GM12864 (cell line): ENCODE measurements around the gene DUSP7.

Source experiments
- DNase-seq: peaks from one replicate; pipeline ENCODE4 v3.0.0-alpha.2; 2011; ENCODE audit warnings: low read depth
- H3K4me3 ChIP-seq: 2 replicates; pipeline ENCODE4 v1.5.1; 2011; ENCODE audit warnings: mild to moderate bottlenecking, low read depth, low read length, control low read depth
- TF ChIP-seq, protein P1 (sequence below): IDR thresholded peaks from 2 replicates; pipeline ENCODE4 v1.5.1; 2011; ENCODE audit warnings: low read depth, mild to moderate bottlenecking, moderate library complexity, low read length, control low read depth, inconsistent platforms; ENCODE audit errors: missing control alignments

Gene DUSP7

DNA sequence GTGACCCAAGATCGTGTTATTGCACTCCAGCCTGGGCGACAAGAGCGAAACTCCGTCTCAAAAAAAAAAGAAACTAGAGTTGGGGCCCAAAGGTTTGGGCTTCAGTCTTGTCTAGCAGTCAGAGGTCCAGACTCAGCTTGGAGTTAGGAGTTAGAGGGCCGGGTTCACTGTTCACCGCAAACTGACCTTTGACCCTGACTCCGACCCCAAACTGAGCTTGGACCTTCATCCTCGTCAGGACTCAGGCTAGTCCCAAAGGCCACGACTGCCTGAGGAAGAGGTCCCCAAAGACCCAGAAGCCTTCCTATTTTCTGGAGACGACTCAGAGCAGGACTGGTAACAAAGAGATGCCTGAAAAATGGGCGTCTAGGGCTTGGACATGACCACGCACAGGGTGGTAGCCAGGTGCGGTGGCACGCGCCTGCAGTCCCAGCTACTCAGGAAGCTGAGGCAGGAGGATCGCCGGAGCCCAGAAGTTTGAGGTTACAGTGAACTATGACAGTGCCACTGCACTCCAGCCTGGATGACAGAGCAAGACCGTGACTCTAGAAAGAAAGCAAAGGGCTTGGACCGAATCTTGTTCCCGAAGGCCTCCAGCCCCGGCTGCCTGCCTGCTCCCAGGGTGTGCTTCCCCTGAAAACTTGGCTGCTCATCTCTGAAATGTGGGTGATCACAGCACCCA, 37.9 kb downstream of the DUSP7 start:
- TF ChIP-seq, protein P1, sequence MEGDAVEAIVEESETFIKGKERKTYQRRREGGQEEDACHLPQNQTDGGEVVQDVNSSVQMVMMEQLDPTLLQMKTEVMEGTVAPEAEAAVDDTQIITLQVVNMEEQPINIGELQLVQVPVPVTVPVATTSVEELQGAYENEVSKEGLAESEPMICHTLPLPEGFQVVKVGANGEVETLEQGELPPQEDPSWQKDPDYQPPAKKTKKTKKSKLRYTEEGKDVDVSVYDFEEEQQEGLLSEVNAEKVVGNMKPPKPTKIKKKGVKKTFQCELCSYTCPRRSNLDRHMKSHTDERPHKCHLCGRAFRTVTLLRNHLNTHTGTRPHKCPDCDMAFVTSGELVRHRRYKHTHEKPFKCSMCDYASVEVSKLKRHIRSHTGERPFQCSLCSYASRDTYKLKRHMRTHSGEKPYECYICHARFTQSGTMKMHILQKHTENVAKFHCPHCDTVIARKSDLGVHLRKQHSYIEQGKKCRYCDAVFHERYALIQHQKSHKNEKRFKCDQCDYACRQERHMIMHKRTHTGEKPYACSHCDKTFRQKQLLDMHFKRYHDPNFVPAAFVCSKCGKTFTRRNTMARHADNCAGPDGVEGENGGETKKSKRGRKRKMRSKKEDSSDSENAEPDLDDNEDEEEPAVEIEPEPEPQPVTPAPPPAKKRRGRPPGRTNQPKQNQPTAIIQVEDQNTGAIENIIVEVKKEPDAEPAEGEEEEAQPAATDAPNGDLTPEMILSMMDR: no peak
- no peak overlapping the region for H3K4me3 ChIP-seq
- no peak for DNase-seq

DNA sequence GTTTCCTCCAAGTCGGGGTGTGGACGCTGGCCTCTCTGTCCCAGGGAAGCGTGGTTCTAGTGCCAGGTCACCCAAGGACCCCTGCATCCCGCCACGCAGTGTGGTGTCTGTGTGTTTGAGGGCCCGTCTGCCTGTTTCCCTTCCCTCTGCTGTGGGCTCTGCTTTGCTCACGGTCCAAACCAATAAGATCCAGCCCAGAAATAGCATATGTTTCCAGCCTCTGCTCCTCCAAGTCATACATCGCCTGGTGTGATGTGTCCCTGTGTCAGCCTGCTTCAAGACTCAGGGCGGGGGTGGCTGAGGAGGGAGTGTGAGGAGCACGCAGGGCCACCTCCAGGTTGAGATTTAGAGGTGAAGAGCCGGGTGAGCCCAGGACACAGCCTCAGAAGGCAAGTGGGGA, 38.8 kb downstream of the DUSP7 start:
- TF ChIP-seq, protein P1: no peak
- DNase-seq: no peak
- no peak overlapping the region for H3K4me3 ChIP-seq

DNA sequence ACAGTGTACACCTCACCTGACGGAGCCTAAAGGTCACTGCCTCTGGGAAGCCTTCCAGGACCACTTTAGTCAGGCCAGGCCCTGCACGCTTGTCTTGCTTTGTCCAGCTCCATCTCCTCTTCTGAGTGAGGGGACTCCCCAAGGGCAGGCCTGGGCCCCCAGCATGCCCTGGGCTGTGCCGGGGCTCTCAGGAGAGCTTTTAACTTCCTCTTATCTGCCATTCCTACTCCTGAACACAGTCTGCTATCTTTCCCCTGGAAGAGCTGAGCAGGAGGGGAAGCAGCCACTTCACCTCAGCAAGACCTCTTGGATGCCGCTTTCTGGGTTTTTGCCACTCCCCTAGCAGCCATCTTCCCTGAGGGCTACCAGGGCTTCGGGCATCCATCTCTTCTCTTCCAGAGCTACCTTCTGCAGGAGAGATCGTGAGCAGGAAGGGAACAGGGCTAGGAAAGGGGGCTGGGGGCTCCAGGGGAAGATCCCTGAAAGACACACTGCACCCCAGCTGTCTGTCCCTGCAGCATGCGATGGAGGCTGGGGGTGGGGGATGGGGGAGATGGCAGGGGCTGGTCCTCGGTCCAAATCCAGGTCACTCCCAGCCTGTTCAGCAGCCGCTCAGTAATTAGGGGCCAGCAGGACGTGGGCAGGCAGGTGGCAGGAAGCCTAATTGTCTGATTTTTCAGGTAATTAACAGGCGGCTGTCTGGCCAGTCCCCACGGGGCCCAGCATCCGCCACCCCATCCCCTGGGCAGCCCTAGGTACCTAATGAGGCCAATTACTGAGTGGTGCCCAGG, 40.7 kb downstream of the DUSP7 start:
- no peak overlapping the region for H3K4me3 ChIP-seq
- no peak for DNase-seq
- TF ChIP-seq, protein P1: no peak

DNA sequence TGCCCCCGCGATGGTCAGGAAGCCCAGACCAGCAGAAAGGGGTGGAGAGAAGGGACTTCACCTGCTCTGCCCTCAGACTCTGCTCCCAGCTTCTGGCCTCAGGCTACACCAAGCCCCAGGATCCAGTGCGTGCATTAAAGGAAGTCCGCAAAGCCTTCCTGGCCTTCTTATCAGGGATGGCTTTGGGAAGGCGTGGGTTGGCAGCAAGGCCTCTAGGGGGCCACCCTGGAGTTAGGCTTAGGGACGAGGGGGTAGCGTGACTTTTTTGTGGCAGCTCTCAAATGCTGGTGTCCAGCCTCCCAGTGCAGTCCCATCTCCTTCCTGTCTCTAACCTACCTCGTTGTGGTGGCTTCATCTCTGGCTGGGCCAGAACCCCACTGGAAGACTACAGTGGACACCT, 41.8 kb downstream of the DUSP7 start:
- no peak for DNase-seq
- TF ChIP-seq, protein P1: peak; percentile 39
- no peak overlapping the region for H3K4me3 ChIP-seq

DNA sequence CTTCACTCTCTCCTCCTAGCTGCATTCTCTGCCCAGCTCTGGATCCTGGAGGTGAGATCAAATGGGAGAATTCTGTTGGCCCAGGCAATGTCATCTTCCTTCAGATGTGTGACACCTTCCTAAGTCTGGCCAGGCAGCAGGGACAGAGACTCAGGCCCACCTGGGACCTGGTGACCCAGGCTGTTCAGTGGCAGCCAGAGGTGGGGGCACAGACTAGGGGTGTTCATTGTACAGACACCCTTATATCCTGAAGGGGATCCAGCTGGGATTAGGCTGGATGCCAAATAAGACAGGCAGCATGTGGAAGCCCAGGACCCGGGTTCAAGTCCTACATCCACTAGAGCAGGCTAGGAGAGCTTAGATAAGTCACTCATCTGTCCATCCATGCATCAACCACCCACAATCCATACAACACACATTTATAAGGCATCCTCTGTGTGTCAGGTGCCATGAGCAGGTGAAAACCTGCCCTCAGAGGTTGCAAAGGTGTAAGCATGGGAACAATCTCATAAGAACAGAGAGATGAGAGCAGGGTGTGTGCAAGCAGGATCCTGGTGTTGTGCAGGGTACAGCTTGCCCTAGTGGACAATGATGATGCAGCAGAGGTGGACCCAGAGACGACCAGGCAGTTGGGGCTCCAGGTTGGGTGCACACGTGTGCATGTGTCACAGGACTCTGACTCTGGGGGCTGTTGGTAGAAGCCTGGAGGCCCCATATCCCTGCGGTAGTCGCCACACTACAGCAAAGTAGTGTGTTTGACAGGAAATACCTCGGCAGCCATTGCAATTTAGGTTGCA, 42.4 kb downstream of the DUSP7 start:
- TF ChIP-seq, protein P1: peak; percentile 6
- no peak overlapping the region for H3K4me3 ChIP-seq
- DNase-seq: no peak

DNA sequence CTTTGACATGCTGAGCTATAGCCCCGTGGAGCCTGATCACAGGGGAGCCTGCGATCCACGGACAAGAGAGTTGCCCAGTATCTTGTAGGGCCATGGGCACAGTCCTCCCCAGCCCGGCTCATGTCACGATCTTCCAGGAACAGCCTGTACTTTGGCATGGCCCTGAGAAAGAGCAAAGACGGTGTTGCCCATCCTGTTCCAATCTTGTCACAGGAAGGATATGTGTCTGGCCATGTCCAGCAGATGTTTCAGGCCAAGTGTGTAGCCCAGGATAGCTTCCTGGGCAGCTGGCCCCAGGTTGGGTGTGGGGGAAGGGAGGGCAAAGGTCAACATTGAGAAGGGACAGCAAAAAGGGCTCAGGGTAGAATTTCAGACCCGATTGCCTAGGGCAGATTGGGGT, 43.7 kb downstream of the DUSP7 start:
- no peak overlapping the region for H3K4me3 ChIP-seq
- TF ChIP-seq, protein P1: no peak
- no peak for DNase-seq
